Psoas muscle (tissue), 8 donors: Measurements from ENCODE around the gene MIXL1. TPM values are rescaled to one million over a fixed set of nuclear protein-coding genes. Genes with fewer than 3 reads are reported as not detected.

Source experiments
- ATAC-seq, 4 donors: fragments of 200-7000 bp; cut with Tn5 transposase; one replicate each; pipeline ENCODE4 v1.9.1; 2020; ENCODE audit warnings: moderate library complexity in 3 of 4, mild to moderate bottlenecking in 2 of 4
- DNase-seq, 2 donors: peaks; one replicate each; pipeline ENCODE4 v3.0.0-alpha.2; 2020
- H3K27ac ChIP-seq: fragments of 200-600 bp; one replicate; pipeline ENCODE4 v1.8.0; 2022
- H3K27me3 ChIP-seq, 3 donors: fragments of 200-600 bp in 1 of 3; one replicate each; pipeline versions ENCODE4 v1.6.1 to v1.8.0; 2013 to 2022; ENCODE audit warnings: low read length in 2 of 3, mild to moderate bottlenecking in 2 of 3, moderate library complexity in 1 of 3; ENCODE audit not compliant: insufficient read depth in 3 of 3
- H3K36me3 ChIP-seq, 2 donors: fragments of 200-600 bp in 1 of 2; one replicate each; pipeline versions ENCODE4 v1.6.1 to v1.8.0; 2013 to 2022; ENCODE audit warnings: low read depth in 1 of 2, mild to moderate bottlenecking in 1 of 2, moderate library complexity in 1 of 2; ENCODE audit not compliant: insufficient read depth in 1 of 2
- H3K4me1 ChIP-seq: fragments of 200-600 bp; one replicate; pipeline ENCODE4 v1.8.0; 2022
- H3K4me3 ChIP-seq: fragments of 200-600 bp; one replicate; pipeline ENCODE4 v1.8.0; 2022; ENCODE audit warnings: mild to moderate bottlenecking
- H3K9me3 ChIP-seq: fragments of 200-600 bp; one replicate; pipeline ENCODE4 v1.8.0; 2022
- CTCF ChIP-seq: fragments of 200-600 bp; IDR thresholded peaks from one replicate; pipeline ENCODE4 v1.8.0; 2022; ENCODE audit warnings: antibody characterized with exemption
- WGBS, 3 donors: extraction: QIAGEN DNeasy Blood & Tissue Kit; methylation state at CpG; one replicate each; pipeline versions ENCODE4 v1.1.6 to v1.1.7; 2013; 5-methylcytosine and 5-hydroxymethylcytosine counted together
- intact Hi-C, 2 donors: fragments of 100-400 bp; cut with DNase I; formaldehyde crosslinking; loops; one replicate each; pipeline versions ENCODE4 v1.11.0 to v1.14.2; 2022
- polyA plus RNA-seq, 3 donors: library from polyadenylated mRNA; stranded (reverse); fragments of 200-250 nt; gene quantifications; one replicate each; pipeline ENCODE4 v1.2.3, GENCODE V29; 2013
- total RNA-seq, 4 donors: library from RNA; stranded (reverse); fragmentation: NEBNext Ultra II Directional in 2 of 4; extraction: Animal tissue kit (Norgen Biotek cat#: 25700) in 2 of 4; gene quantifications; one replicate each; pipeline versions ENCODE4 v1.2.1 to v1.2.4, GENCODE V29; 2021 to 2023
- donor health status: healthy with polysubstance abuse.
- donor health status: DM: no; HTN: no; CAD: no; lungs with moderate emphysema.
- donor health status: Bipolar disorder and iron deficiency.
- donor health status: healthy.
- donor health status: DM: yes; HTN: yes; CAD: no.
- donor health status: DM: no; HTN: no; CAD: no.
- donor health status: DM: no; HTN: no; CAD: no.
- donor health status: DM: yes; HTN: yes; CAD: no.

MIXL1 gene
- total and polyA plus RNA-seq, 7 donors, result 0.01 TPM; not detected in 6

GRCh38 chr1:226203655-226204054, 19.8 kb upstream of the MIXL1 start:
- Histone ChIP-seq H3K27me3 (no peaks in the 10 kb centered on the region), H3K4me3 (no peak overlapping the region), H3K4me1 (no peaks in the 10 kb centered on the region), H3K27ac (no peak overlapping the region), H3K9me3 (no peaks in the 10 kb centered on the region), H3K36me3 (no peaks in the 10 kb centered on the region)
- TF ChIP-seq CTCF, result no peak
- no peak for ATAC-seq
- intact Hi-C loops, result no loop called here
- WGBS, 3 donors, result 82 to 89% (median 88%) methylated on average over 4 of the region's 4 CpGs
- DNase-seq, result no peak

- Histone ChIP-seq H3K27ac (no peak overlapping the region), H3K27me3 (no peaks in the 10 kb centered on the region), H3K36me3 (no peaks in the 10 kb centered on the region), H3K4me1 (no peaks in the 10 kb centered on the region), H3K4me3 (no peak overlapping the region), H3K9me3 (no peaks in the 10 kb centered on the region)
- intact Hi-C loops, result no loop called here
- DNase-seq, result no peak
- ATAC-seq, result no peak
- no peak for TF ChIP-seq CTCF
These were observed 19.3 kb upstream of the MIXL1 start for GRCh38 chr1:226204198-226204597.

GRCh38 chr1:226207048-226207447, 16.4 kb upstream of the MIXL1 start:
- ATAC-seq, result no peak
- intact Hi-C loops, result no loop called here
- WGBS, 3 donors, result 80 to 94% (median 94%) methylated on average over 5 of the region's 5 CpGs
- DNase-seq, result no peak
- Histone ChIP-seq H3K4me3 (no peak overlapping the region), H3K27ac (no peak overlapping the region), H3K36me3 (no peaks in the 10 kb centered on the region), H3K4me1 (no peaks in the 10 kb centered on the region), H3K9me3 (no peaks in the 10 kb centered on the region), H3K27me3 (no peaks in the 10 kb centered on the region)
- no peak for TF ChIP-seq CTCF

- intact Hi-C loops, result no loop called here
- 62 to 72% (median 71%) methylated on average over 17 of the region's 17 CpGs for WGBS, 3 donors
- no peaks in the 10 kb centered on the region for H3K36me3 ChIP-seq
These were observed 14.0 kb upstream of the MIXL1 start for GRCh38 chr1:226209307-226210059.

More at GRCh38 chr1:226209307-226210059, 14.0 kb upstream of the MIXL1 start:
- H3K4me3 ChIP-seq, result no peak overlapping the region
- DNase-seq, result no peak
- no peak for ATAC-seq
- no peaks in the 10 kb centered on the region for H3K9me3 ChIP-seq
- H3K4me1 ChIP-seq, result no peaks in the 10 kb centered on the region
- no peak for TF ChIP-seq CTCF
- no peak overlapping the region for H3K27ac ChIP-seq
- H3K27me3 ChIP-seq, result no peaks in the 10 kb centered on the region
